Activated naive CD4-positive, alpha-beta T cell treated with Interleukin-2 at 50 U/mL for 16 hours (primary cell): ENCODE results near the gene NR1I3.
A peak's percentile ranks its signal among the peaks of the same experiment; 100 is the strongest.

ENCODE experiments used
- DNase-seq: peaks from one replicate; pipeline ENCODE4 v3.0.0-alpha.2; 2020

Gene NR1I3

GRCh38 chr1:161192476-161193465, 45.2 kb downstream of the NR1I3 start:
- peak; percentile 66 for DNase-seq

DNA sequence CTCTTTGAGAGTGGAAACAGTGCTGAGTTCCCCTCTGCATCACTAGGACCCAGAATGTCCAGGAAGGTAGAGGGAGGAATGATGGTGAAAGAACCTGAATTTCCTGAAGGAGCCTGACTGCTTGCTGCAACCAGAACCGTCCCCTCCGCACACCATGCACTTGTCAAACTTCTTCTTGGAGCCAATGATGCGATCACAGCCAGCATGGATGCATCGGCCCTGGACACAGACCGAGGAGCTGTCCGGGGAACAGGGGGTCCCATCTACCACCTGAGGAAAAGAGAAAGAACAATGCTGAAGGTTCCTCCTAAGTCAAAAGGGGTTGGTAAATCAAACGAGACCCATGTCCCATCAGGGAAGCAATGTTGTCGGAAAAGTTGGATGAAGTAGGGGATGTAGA, 46.0 kb downstream of the NR1I3 start:
- no peak for DNase-seq

DNA sequence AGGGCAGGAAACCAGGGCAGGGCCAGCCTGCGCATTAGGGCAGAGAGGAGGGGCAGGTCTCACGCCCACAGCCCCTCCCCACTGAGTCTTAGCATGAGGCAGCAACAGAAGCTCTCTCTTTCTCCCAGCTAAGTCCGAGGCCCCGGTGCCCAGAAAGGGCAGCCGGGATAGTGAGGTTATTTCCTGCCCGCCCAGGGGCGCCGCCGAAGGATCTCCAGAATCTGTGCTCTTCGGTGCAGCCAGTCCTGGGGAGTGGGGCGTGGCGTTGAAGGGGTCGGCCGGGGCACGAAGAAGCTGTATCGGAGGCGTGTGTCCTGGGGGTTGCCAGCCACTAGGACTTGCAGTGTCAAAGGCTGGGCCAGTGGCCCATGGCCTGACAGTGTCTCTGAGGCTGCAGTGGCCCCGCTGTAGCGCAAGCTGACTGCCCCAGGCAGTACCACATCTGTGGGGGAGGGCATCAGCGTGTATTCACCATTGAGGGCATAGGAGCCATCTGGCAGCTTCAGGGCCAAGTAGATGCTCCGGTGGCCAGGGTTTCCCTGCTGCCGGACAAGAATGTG, 47.0 kb downstream of the NR1I3 start:
- DNase-seq: no peak

DNA sequence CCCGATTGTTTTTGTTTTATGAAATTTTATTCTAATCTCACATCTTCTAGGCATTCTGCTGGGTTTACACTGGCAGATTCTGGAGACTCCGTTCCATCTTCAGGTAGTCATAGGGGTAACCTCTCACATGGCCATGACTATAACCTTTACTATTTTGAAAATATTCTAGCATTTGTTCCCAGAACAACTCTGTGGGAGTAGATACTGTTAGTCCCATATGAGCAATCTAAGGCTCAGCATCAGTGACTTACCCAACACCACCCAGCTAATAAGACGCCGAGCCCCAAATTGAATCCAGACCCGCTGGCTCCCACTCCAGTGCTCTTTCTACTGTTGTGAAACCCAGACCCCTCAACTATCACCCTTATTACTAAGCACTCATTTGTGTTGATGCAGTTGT, 49.0 kb downstream of the NR1I3 start:
- DNase-seq: no peak

GRCh38 chr1:161188381-161188780, 49.6 kb downstream of the NR1I3 start:
- DNase-seq: no peak

- DNase-seq: no peak
Measured at GRCh38 chr1:161187311-161187710, 50.7 kb downstream of the NR1I3 start.

- no peak for DNase-seq
Measured at GRCh38 chr1:161185732-161186311, 52.2 kb downstream of the NR1I3 start.

DNA sequence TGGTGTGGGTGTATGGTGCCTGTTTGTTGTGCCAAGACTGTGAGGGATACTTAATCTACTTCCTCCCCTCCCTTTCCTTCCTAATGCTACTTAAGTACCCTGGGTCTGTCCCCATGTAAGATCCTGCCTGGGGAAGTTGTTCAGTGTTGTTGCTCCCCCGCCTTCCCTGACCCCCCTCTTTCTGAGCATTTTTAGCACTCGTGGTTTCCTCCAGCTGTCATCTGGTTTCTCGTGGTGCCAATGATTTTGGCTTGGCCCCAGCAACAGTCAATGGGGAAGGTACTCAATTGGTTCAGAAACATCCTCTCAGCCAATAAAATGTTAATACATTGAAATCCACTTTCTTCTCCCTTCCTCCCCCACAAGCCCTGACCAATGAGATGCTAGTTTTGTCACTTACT, 52.7 kb downstream of the NR1I3 start:
- DNase-seq: peak; percentile 72

- DNase-seq: peak; percentile 67
Measured at GRCh38 chr1:161182214-161182613, 55.8 kb downstream of the NR1I3 start.

GRCh38 chr1:161180639-161181038, 57.4 kb downstream of the NR1I3 start:
- DNase-seq: no peak

- no peak for DNase-seq
Measured at GRCh38 chr1:161179698-161180097, 58.3 kb downstream of the NR1I3 start.
